Astrocyte (in vitro differentiated cells and primary cell): ENCODE data around the gene DHRS12. TPM values are rescaled to one million over a fixed set of nuclear protein-coding genes. Genes with fewer than 3 reads are reported as not detected.
A peak's percentile ranks its signal among the peaks of the same experiment; 100 is the strongest.

ENCODE experiments used
- DNase-seq: peaks from one replicate; pipeline ENCODE4 v3.0.0-alpha.2; 2010; ENCODE audit warnings: low read depth
- FAIRE-seq: peaks from 2 replicates; lab custom pipeline; 2011; peaks lifted over from hg19 to GRCh38; lab: Jason Lieb, UNC
- H2AFZ ChIP-seq: 2 replicates; pipeline ENCODE4 v1.6.0; 2012; ENCODE audit warnings: low read depth, low read length, inconsistent platforms
- H3K27ac ChIP-seq: 2 replicates; pipeline ENCODE4 v1.5.1; 2011; ENCODE audit warnings: low read depth, low read length, inconsistent platforms
- H3K27me3 ChIP-seq: 2 replicates; pipeline ENCODE4 v1.6.0; 2011; ENCODE audit warnings: low read length, inconsistent platforms; ENCODE audit not compliant: insufficient read depth
- H3K36me3 ChIP-seq: 2 replicates; pipeline ENCODE4 v1.5.1; 2011; ENCODE audit warnings: low read length, inconsistent platforms; ENCODE audit not compliant: insufficient read depth
- H3K4me1 ChIP-seq: 2 replicates; pipeline ENCODE4 v1.5.1; 2011; ENCODE audit warnings: low read length, inconsistent platforms; ENCODE audit not compliant: insufficient read depth
- H3K4me2 ChIP-seq: 2 replicates; pipeline ENCODE4 v1.6.0; 2012; ENCODE audit warnings: low read length, inconsistent platforms
- H3K4me3 ChIP-seq: 2 replicates; pipeline ENCODE4 v1.5.1; 2011; ENCODE audit warnings: low read depth, mild to moderate bottlenecking, low read length, inconsistent platforms; ENCODE audit not compliant: insufficient read depth
- H3K79me2 ChIP-seq: 2 replicates; pipeline ENCODE4 v1.6.0; 2012; ENCODE audit warnings: mild to moderate bottlenecking, low read length, inconsistent platforms; ENCODE audit not compliant: insufficient read depth
- H3K9ac ChIP-seq: 2 replicates; pipeline ENCODE4 v1.6.0; 2012; ENCODE audit warnings: mild to moderate bottlenecking, low read length, inconsistent platforms
- H3K9me3 ChIP-seq: 2 replicates; pipeline ENCODE4 v1.5.1; 2012; ENCODE audit warnings: low read depth, mild to moderate bottlenecking, low read length, inconsistent platforms; ENCODE audit not compliant: insufficient read depth
- H4K20me1 ChIP-seq: 2 replicates; pipeline ENCODE4 v1.6.0; 2012; ENCODE audit warnings: low read length, inconsistent platforms; ENCODE audit not compliant: insufficient read depth
- H3K27ac Mint-ChIP-seq: one replicate; pipeline ENCODE4 v1.8.0; 2021; ENCODE audit warnings: mild to moderate bottlenecking, mixed read lengths; ENCODE audit not compliant: unreplicated experiment
- H3K27me3 Mint-ChIP-seq: one replicate; pipeline ENCODE4 v1.8.0; 2021; ENCODE audit warnings: low read depth, mixed read lengths; ENCODE audit not compliant: unreplicated experiment
- H3K36me3 Mint-ChIP-seq: one replicate; pipeline ENCODE4 v1.8.0; 2021; ENCODE audit warnings: low read depth, mixed read lengths; ENCODE audit not compliant: unreplicated experiment
- H3K4me1 Mint-ChIP-seq: one replicate; pipeline ENCODE4 v1.8.0; 2021; ENCODE audit warnings: low read depth, mixed read lengths; ENCODE audit not compliant: unreplicated experiment
- H3K4me3 Mint-ChIP-seq: one replicate; pipeline ENCODE4 v1.8.0; 2021; ENCODE audit warnings: mild to moderate bottlenecking, moderate library complexity, mixed read lengths; ENCODE audit not compliant: unreplicated experiment
- H3K9me3 Mint-ChIP-seq: one replicate; pipeline ENCODE4 v1.8.0; 2021; ENCODE audit warnings: mild to moderate bottlenecking, mixed read lengths; ENCODE audit not compliant: unreplicated experiment
- EZH2 ChIP-seq: IDR thresholded peaks from 2 replicates; pipeline ENCODE4 v1.6.1; 2012; ENCODE audit warnings: mild to moderate bottlenecking, low read length, inconsistent platforms; ENCODE audit not compliant: insufficient read depth
- total RNA-seq: library from RNA; stranded (reverse); gene quantifications from 2 replicates; pipeline ENCODE4 v1.2.1, GENCODE V29; 2021
- TF ChIP-seq, protein P1 (sequence below): IDR thresholded peaks from 2 replicates; pipeline ENCODE4 v1.5.1; 2011; ENCODE audit warnings: low read depth, mild to moderate bottlenecking, inconsistent platforms, low read length, moderate library complexity; ENCODE audit not compliant: insufficient read depth

DHRS12 gene
- total RNA-seq, 1 donor from 2014 or later, result 4.9 TPM

DNA sequence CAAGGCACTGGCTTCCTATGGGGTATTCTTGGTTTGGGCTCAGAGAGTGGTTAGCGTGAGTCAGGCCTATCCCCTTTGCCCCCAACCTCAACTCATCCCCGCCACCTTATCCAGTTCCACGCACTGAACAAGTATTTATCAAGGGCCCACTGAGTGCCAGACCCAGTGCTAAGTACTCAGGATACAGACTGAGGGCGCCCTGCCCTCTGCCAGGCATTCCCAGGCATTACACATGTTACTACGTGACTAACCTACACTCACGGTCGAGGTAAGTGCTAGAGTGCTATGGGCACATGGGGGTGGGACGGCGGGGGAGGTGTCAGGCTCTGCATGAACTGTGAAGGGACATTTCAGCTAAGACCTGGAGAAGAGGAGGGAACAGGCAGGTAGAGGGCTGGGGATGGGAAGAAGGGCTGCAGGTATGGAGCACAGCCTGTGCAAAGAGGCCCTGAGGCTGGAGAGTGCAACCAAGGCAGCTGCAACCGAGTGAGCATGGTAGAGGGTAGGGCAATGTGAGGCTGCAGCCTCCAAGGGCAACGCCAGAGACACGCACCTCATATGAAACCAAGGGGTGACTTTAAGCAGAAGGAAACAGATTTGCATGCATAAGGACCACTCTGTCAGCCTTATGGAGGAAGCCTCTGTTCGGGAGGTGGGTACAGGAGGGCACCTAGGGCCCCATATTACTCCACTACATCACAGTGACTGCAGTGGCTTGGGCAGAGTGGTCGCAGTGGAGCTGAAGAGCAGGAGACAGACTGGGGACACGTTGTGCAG, 22.5 kb downstream of the DHRS12 start:
- FAIRE-seq (no peak), DNase-seq (no peak)
- H3K4me1 Mint-ChIP-seq, result peaks cover 5% of the 10 kb centered on the region
- no peaks in the 10 kb centered on the region for H3K4me1 ChIP-seq
- H3K27me3 Mint-ChIP-seq, result peaks cover 2% of the 10 kb centered on the region
- no peak overlapping the region for H3K4me3 ChIP-seq
- no peaks in the 10 kb centered on the region for H4K20me1 ChIP-seq
- H3K36me3 Mint-ChIP-seq, result peaks cover 3% of the 10 kb centered on the region
- no peaks in the 10 kb centered on the region for H3K79me2 ChIP-seq
- H2AFZ ChIP-seq, result no peak overlapping the region
- no peak overlapping the region for H3K4me3 Mint-ChIP-seq
- no peaks in the 10 kb centered on the region for H3K36me3 ChIP-seq
- no peak overlapping the region for H3K27ac ChIP-seq
- no peaks in the 10 kb centered on the region for H3K9me3 Mint-ChIP-seq
- H3K27me3 ChIP-seq, result no peaks in the 10 kb centered on the region
- peak overlapping the region; percentile 4 for H3K27ac Mint-ChIP-seq
- H3K9ac ChIP-seq, result no peak overlapping the region
- no peak overlapping the region for H3K4me2 ChIP-seq
- no peaks in the 10 kb centered on the region for H3K9me3 ChIP-seq
- TF ChIP-seq EZH2, result no peak
- TF ChIP-seq, protein P1, sequence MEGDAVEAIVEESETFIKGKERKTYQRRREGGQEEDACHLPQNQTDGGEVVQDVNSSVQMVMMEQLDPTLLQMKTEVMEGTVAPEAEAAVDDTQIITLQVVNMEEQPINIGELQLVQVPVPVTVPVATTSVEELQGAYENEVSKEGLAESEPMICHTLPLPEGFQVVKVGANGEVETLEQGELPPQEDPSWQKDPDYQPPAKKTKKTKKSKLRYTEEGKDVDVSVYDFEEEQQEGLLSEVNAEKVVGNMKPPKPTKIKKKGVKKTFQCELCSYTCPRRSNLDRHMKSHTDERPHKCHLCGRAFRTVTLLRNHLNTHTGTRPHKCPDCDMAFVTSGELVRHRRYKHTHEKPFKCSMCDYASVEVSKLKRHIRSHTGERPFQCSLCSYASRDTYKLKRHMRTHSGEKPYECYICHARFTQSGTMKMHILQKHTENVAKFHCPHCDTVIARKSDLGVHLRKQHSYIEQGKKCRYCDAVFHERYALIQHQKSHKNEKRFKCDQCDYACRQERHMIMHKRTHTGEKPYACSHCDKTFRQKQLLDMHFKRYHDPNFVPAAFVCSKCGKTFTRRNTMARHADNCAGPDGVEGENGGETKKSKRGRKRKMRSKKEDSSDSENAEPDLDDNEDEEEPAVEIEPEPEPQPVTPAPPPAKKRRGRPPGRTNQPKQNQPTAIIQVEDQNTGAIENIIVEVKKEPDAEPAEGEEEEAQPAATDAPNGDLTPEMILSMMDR, result peak; percentile 27

DNA sequence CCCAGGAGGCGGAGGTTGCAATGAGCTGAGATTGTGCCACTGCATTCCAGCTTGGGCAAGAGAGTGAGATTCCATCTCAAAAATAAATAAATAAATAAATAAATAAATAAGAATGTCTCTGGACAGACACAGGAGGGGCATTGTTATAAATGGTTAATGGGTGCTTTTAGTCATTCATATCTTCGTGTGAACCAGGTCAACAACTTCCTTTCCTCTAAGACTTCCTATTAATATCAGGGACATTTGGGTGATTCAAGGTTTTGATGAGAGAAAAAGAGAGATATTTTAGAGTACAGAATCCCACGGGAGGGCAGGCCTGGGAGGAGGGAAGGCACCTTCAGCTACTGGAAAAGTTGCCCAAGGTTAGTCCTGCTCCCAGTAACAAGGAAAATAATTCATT, 23.9 kb downstream of the DHRS12 start:
- H3K9ac ChIP-seq, result no peak overlapping the region
- no peak for TF ChIP-seq EZH2
- TF ChIP-seq, protein P1, result no peak
- Mint-ChIP-seq H3K9me3 (no peaks in the 10 kb centered on the region), H3K27me3 (peaks cover 2% of the 10 kb centered on the region), H3K4me3 (no peak overlapping the region), H3K36me3 (peaks cover 3% of the 10 kb centered on the region), H3K27ac (no peak overlapping the region), H3K4me1 (no peaks in the 10 kb centered on the region)
- H2AFZ ChIP-seq, result no peak overlapping the region
- no peak overlapping the region for H3K4me3 ChIP-seq
- no peaks in the 10 kb centered on the region for H3K4me1 ChIP-seq
- no peaks in the 10 kb centered on the region for H3K36me3 ChIP-seq
- no peak overlapping the region for H3K27ac ChIP-seq
- H3K4me2 ChIP-seq, result no peak overlapping the region
- H3K79me2 ChIP-seq, result no peaks in the 10 kb centered on the region
- no peaks in the 10 kb centered on the region for H3K27me3 ChIP-seq
- no peaks in the 10 kb centered on the region for H4K20me1 ChIP-seq
- DNase-seq (no peak), FAIRE-seq (no peak)
- H3K9me3 ChIP-seq, result no peaks in the 10 kb centered on the region

DNA sequence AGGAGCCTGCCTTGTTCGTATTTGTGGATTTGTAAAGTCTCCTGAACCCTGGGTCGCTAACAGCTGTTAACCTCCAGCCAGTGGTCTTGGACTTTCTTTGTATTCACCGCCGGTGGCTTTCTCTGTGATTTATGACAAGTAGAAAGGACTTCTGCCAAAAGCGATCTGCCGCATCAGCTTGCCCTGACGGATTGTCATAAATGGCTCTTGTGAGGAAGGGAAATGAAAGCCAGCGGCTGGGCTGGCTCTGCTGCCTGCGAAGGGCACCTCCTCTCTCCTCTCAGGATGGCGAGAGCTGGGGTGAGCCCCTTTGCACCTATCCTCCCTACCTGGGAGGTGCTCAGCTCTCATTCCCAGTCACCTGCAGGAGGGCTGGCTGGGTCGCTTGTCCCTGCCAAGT, 25.6 kb downstream of the DHRS12 start:
- FAIRE-seq, result no peak

More for the DNA sequence above, 25.6 kb downstream of the DHRS12 start:
- Mint-ChIP-seq H3K4me3 (no peak overlapping the region), H3K4me1 (no peaks in the 10 kb centered on the region), H3K27me3 (peaks cover 2% of the 10 kb centered on the region), H3K27ac (no peak overlapping the region), H3K9me3 (no peaks in the 10 kb centered on the region), H3K36me3 (peaks cover 3% of the 10 kb centered on the region)
- no peak overlapping the region for H3K9ac ChIP-seq
- H3K4me1 ChIP-seq, result no peaks in the 10 kb centered on the region
- TF ChIP-seq, protein P1, result no peak
- TF ChIP-seq EZH2, result no peak
- no peak overlapping the region for H3K27ac ChIP-seq
- H3K4me3 ChIP-seq, result no peak overlapping the region
- H3K79me2 ChIP-seq, result no peaks in the 10 kb centered on the region
- DNase-seq, result no peak
- H3K36me3 ChIP-seq, result no peaks in the 10 kb centered on the region
- no peaks in the 10 kb centered on the region for H3K9me3 ChIP-seq
- no peak overlapping the region for H3K4me2 ChIP-seq
- no peak overlapping the region for H2AFZ ChIP-seq
- H3K27me3 ChIP-seq, result no peaks in the 10 kb centered on the region
- no peaks in the 10 kb centered on the region for H4K20me1 ChIP-seq
